HCT116 (cell line): Measurements from ENCODE around the gene HOXD3. TPM values are rescaled to one million over a fixed set of nuclear protein-coding genes. Genes with fewer than 3 reads are reported as not detected.

Source experiments
- ATAC-seq: fragments of 200-7000 bp; cut with Tn5 transposase; 2 replicates; pipeline ENCODE4 v1.9.1; 2020; ENCODE audit warnings: mild to moderate bottlenecking, moderate library complexity
- BruUV-seq: library from RNA; stranded (reverse); fragments of 400-500 nt; replicated peaks from 2 replicates; lab custom pipeline; 2021; lab: Mats Ljungman, UMichigan
- CTCF ChIA-PET: fragments of 300-600 bp; sonication (Branson Sonifier 250); formaldehyde crosslinking; loops from one replicate; lab custom pipeline; 2021; ENCODE audit warnings: antibody characterized with exemption; lab: Charles Lee
- POLR2A ChIA-PET: fragments of 300-600, 350-600 bp; sonication (Branson Sonifier 250); formaldehyde crosslinking; loops from one replicate; lab custom pipeline; 2021; ENCODE audit warnings: antibody characterized with exemption; lab: Charles Lee
- RAD21 ChIA-PET, 2 experiments: fragments of 300-600 bp; sonication (Branson Sonifier 250); formaldehyde crosslinking; loops; one replicate each; lab custom pipeline; 2023; ENCODE audit warnings: low total read pairs in 2 of 2; ENCODE audit not compliant: uncharacterized antibody in 2 of 2, unreplicated experiment in 2 of 2, low non-redundant PET in 1 of 2; lab: Charles Lee
- DNase-seq: peaks from one replicate; pipeline ENCODE4 v3.0.0-alpha.2; 2010; ENCODE audit warnings: low read depth, low spot score
- H2AFZ ChIP-seq: fragments of 200-600 bp; shearing (Covaris generic), sonication (generic); 2 replicates; pipeline ENCODE4 v1.6.1; 2017; ENCODE audit warnings: low read depth, mixed run types, mixed read lengths, antibody characterized with exemption, low read length; ENCODE audit not compliant: poor library complexity, severe bottlenecking
- H3K27ac ChIP-seq: 2 replicates; pipeline ENCODE4 v1.5.1; 2012; ENCODE audit warnings: low read depth, low read length
- H3K27me3 ChIP-seq: fragments of 200-600 bp; sonication (generic); 2 replicates; pipeline ENCODE4 v1.6.1; 2016; ENCODE audit warnings: mixed run types, low read length, mixed read lengths; ENCODE audit not compliant: insufficient read depth
- H3K36me3 ChIP-seq, 2 experiments: fragments of 200-500 bp in 1 of 2; fragments of 200-600 bp in 1 of 2; sonication (Bioruptor generic) in 1 of 2; sonication (generic) in 1 of 2; 2 replicates each; pipeline versions ENCODE4 v1.5.1 to v1.6.1; 2014 to 2016; ENCODE audit warnings: low read length in 2 of 2, inconsistent platforms in 1 of 2, mixed read lengths in 1 of 2, mixed run types in 1 of 2; ENCODE audit not compliant: insufficient read depth in 2 of 2, control insufficient read depth in 1 of 2
- H3K4me1 ChIP-seq, 2 experiments: fragments of 200-600 bp in 1 of 2; sonication (generic) in 1 of 2; 2 replicates each; pipeline versions ENCODE4 v1.5.1 to v1.6.1; 2012 to 2017; ENCODE audit warnings: low read length in 2 of 2, inconsistent platforms in 1 of 2, mild to moderate bottlenecking in 1 of 2, mixed read lengths in 1 of 2, mixed run types in 1 of 2, moderate library complexity in 1 of 2; ENCODE audit not compliant: insufficient read depth in 2 of 2, control insufficient read depth in 1 of 2
- H3K4me2 ChIP-seq: fragments of 200-600 bp; sonication (generic); 2 replicates; pipeline ENCODE4 v1.6.1; 2017; ENCODE audit warnings: mixed run types, low read length, mixed read lengths
- H3K4me3 ChIP-seq, 2 experiments: fragments of 200-600 bp in 1 of 2; sonication (generic) in 1 of 2; replicated peaks in 1 of 2; 2 replicates each; pipeline ENCODE4 v1.5.1; 2011 to 2016; ENCODE audit warnings: low read length in 2 of 2, control low read depth in 1 of 2, low read depth in 1 of 2, mild to moderate bottlenecking in 1 of 2, mixed read lengths in 1 of 2, mixed run types in 1 of 2
- H3K79me2 ChIP-seq: fragments of 200-600 bp; sonication (generic); 2 replicates; pipeline ENCODE4 v1.6.1; 2017; ENCODE audit warnings: mild to moderate bottlenecking, mixed run types, low read length, moderate library complexity, mixed read lengths; ENCODE audit not compliant: insufficient read depth
- H3K9ac ChIP-seq: fragments of 200-600 bp; sonication (generic); 2 replicates; pipeline ENCODE4 v1.6.1; 2016; ENCODE audit warnings: low read length, mixed read lengths
- H3K9me2 ChIP-seq: fragments of 200-600 bp; sonication (generic), shearing (Covaris generic); 2 replicates; pipeline ENCODE4 v1.6.1; 2017; ENCODE audit warnings: mixed run types, mild to moderate bottlenecking, moderate library complexity; ENCODE audit not compliant: insufficient read depth
- H3K9me3 ChIP-seq, 2 experiments: fragments of 200-500 bp in 1 of 2; fragments of 200-600 bp in 1 of 2; sonication (Bioruptor generic) in 1 of 2; sonication (generic) in 1 of 2; 2 replicates each; pipeline ENCODE4 v1.6.1; 2014 to 2017; ENCODE audit warnings: low read length in 2 of 2, mixed read lengths in 2 of 2, inconsistent platforms in 1 of 2, low read depth in 1 of 2, mild to moderate bottlenecking in 1 of 2, mixed run types in 1 of 2, moderate library complexity in 1 of 2; ENCODE audit not compliant: control insufficient read depth in 1 of 2, insufficient read depth in 1 of 2
- H4K20me1 ChIP-seq: fragments of 200-600 bp; sonication (generic), shearing (Covaris generic); 2 replicates; pipeline ENCODE4 v1.6.1; 2017; ENCODE audit warnings: mixed run types, mild to moderate bottlenecking, moderate library complexity; ENCODE audit not compliant: insufficient read depth
- EGR1 ChIP-seq: IDR thresholded peaks from 2 replicates; pipeline ENCODE4 v1.6.1; 2012; ENCODE audit warnings: low read depth
- ELF1 ChIP-seq: IDR thresholded peaks from 2 replicates; pipeline ENCODE4 v1.6.1; 2012; ENCODE audit warnings: low read depth, borderline replicate concordance
- EZH2 ChIP-seq: fragments of 200-600 bp; sonication (generic); IDR thresholded peaks from 2 replicates; pipeline ENCODE4 v1.6.1; 2017; ENCODE audit warnings: antibody characterized with exemption, mixed run types
- EZH2phosphoT487 ChIP-seq: fragments of 200-600 bp; IDR thresholded peaks from 2 replicates; pipeline ENCODE4 v1.6.1; 2018; ENCODE audit warnings: antibody characterized with exemption, borderline replicate concordance
- JUND ChIP-seq: IDR thresholded peaks from 2 replicates; pipeline ENCODE4 v1.6.1; 2012
- POLR2AphosphoS5 ChIP-seq: IDR thresholded peaks from 2 replicates; pipeline ENCODE4 v1.6.1; 2011; ENCODE audit warnings: mild to moderate bottlenecking, low read depth, low read length, moderate library complexity
- SIN3A ChIP-seq: IDR thresholded peaks from 2 replicates; pipeline ENCODE4 v1.6.1; 2012; ENCODE audit warnings: low read depth
- YY1 ChIP-seq: IDR thresholded peaks from 2 replicates; pipeline ENCODE4 v1.6.1; 2011; ENCODE audit warnings: low read length, low read depth, moderate library complexity, mild to moderate bottlenecking; ENCODE audit not compliant: insufficient replicate concordance; ENCODE audit errors: extremely low read depth
- ZFX ChIP-seq: fragments of 450-650 bp; IDR thresholded peaks from 2 replicates; pipeline ENCODE4 v1.6.1; 2017
- intact Hi-C: fragments of 100-400 bp; cut with micrococcal nuclease; formaldehyde crosslinking; loops from 2 replicates; pipeline ENCODE4 v1.10.0; 2022
- total RNA-seq: library from RNA; stranded (reverse); gene quantifications from one replicate; pipeline ENCODE4 v1.2.1, GENCODE V29; 2021; ENCODE audit not compliant: unreplicated experiment

The HOXD3 gene
- total RNA-seq, 1 experiment from 2014 or later = 1.4 TPM

- H3K9ac ChIP-seq = no peak overlapping the region
- POLR2A ChIA-PET = no interaction called here
- BruUV-seq = no TSS peak
- H3K27ac ChIP-seq = no peak overlapping the region
- H3K4me3 ChIP-seq = no peak overlapping the region
- TF ChIP-seq ZFX = no peak
- TF ChIP-seq POLR2AphosphoS5 = no peak
- TF ChIP-seq EZH2phosphoT487 = no peak
- TF ChIP-seq EZH2 = no peak
- no peak for TF ChIP-seq ELF1
- no peak for TF ChIP-seq SIN3A
- no peak for TF ChIP-seq JUND
- no peak for TF ChIP-seq YY1
- no peak for TF ChIP-seq EGR1
- ATAC-seq (no peak), DNase-seq (no peak)
- peak overlapping the region; percentile 57; the same call in 1 of the 2 replicates for H3K4me2 ChIP-seq
- no peaks in the 10 kb centered on the region for H3K27me3 ChIP-seq
- intact Hi-C loops = no loop called here
- CTCF ChIA-PET = no interaction called here
- no peaks in the 10 kb centered on the region for H4K20me1 ChIP-seq
- RAD21 ChIA-PET = no interaction called here
- no peaks in the 10 kb centered on the region for H3K9me2 ChIP-seq
- no peaks in the 10 kb centered on the region for H3K9me3 ChIP-seq
- H3K36me3 ChIP-seq = no peaks in the 10 kb centered on the region
- no peak overlapping the region for H2AFZ ChIP-seq
- H3K79me2 ChIP-seq = no peaks in the 10 kb centered on the region
- H3K4me1 ChIP-seq = peaks cover 0 to 6% of the 10 kb centered on the region in 2 experiments; a peak in 1 of 4 replicates
Measured at GRCh38 chr2:176187200-176187898, 30.2 kb downstream of the HOXD3 start.
